GM12872 (cell line): ENCODE results near the gene RHOH.

ENCODE experiments used
- CTCF ChIP-seq: IDR thresholded peaks from 3 replicates; pipeline ENCODE4 v1.5.1; 2011; ENCODE audit warnings: low read depth, mild to moderate bottlenecking, low read length, moderate library complexity; ENCODE audit not compliant: insufficient read depth

RHOH gene

GRCh38 chr4:40258627-40259026 is 61.8 kb downstream of the RHOH start:
- no peak for TF ChIP-seq CTCF

- TF ChIP-seq CTCF: no peak
Observed at GRCh38 chr4:40261231-40262076, 64.6 kb downstream of the RHOH start.

- no peak for TF ChIP-seq CTCF
Observed at GRCh38 chr4:40262077-40262528, 65.3 kb downstream of the RHOH start.

GRCh38 chr4:40262861-40263260 is 66.0 kb downstream of the RHOH start:
- TF ChIP-seq CTCF: no peak

- no peak for TF ChIP-seq CTCF
Observed at GRCh38 chr4:40264497-40264896, 67.7 kb downstream of the RHOH start.

GRCh38 chr4:40264995-40265909 is 68.4 kb downstream of the RHOH start:
- no peak for TF ChIP-seq CTCF

GRCh38 chr4:40265910-40266274 is 69.1 kb downstream of the RHOH start:
- TF ChIP-seq CTCF: no peak
